ENCODE data around the gene HS6ST2. TPM values are rescaled to one million over a fixed set of nuclear protein-coding genes. Genes with fewer than 3 reads are reported as not detected.

The HS6ST2 gene
- total RNA-seq, 1 donor from 2014 or later: not detected

GRCh38 chrX:132745593-132745992, 212.8 kb downstream of the HS6ST2 start:
- DNase-seq (ENCODE audit: low spot score in 2 of 2): no peak
- H3K27ac ChIP-seq: no peak overlapping the region
- no peak for TF ChIP-seq CTCF (IDR thresholded peaks at IDR 0.05)
- H3K4me3 ChIP-seq: no peak overlapping the region
- H3K4me1 ChIP-seq: no peaks in the 10 kb centered on the region
- H3K27me3 ChIP-seq: no peaks in the 10 kb centered on the region
- H3K9me3 ChIP-seq: no peaks in the 10 kb centered on the region
- intact Hi-C loops (cut with DNase I): no loop called here
- H3K36me3 ChIP-seq: no peaks in the 10 kb centered on the region

GRCh38 chrX:132744470-132744869, 214.0 kb downstream of the HS6ST2 start:
- TF ChIP-seq CTCF (IDR thresholded peaks at IDR 0.05): no peak
- H3K4me1 ChIP-seq: no peaks in the 10 kb centered on the region
- no peaks in the 10 kb centered on the region for H3K27me3 ChIP-seq
- H3K9me3 ChIP-seq: no peaks in the 10 kb centered on the region
- intact Hi-C loops (cut with DNase I): no loop called here
- DNase-seq (ENCODE audit: low spot score in 2 of 2): no peak
- no peak overlapping the region for H3K27ac ChIP-seq
- H3K4me3 ChIP-seq: no peak overlapping the region
- no peaks in the 10 kb centered on the region for H3K36me3 ChIP-seq

GRCh38 chrX:132743086-132743485, 215.3 kb downstream of the HS6ST2 start:
- no peak for DNase-seq (ENCODE audit: low spot score in 2 of 2)
- intact Hi-C loops (cut with DNase I): no loop called here
- H3K27me3 ChIP-seq: no peaks in the 10 kb centered on the region
- TF ChIP-seq CTCF (IDR thresholded peaks at IDR 0.05): no peak
- H3K4me1 ChIP-seq: no peaks in the 10 kb centered on the region
- H3K9me3 ChIP-seq: no peaks in the 10 kb centered on the region
- H3K36me3 ChIP-seq: no peaks in the 10 kb centered on the region
- H3K27ac ChIP-seq: no peak overlapping the region
- no peak overlapping the region for H3K4me3 ChIP-seq

GRCh38 chrX:132742246-132742645, 216.2 kb downstream of the HS6ST2 start:
- no peaks in the 10 kb centered on the region for H3K9me3 ChIP-seq
- no peaks in the 10 kb centered on the region for H3K4me1 ChIP-seq
- H3K36me3 ChIP-seq: no peaks in the 10 kb centered on the region
- DNase-seq (ENCODE audit: low spot score in 2 of 2): no peak
- intact Hi-C loops (cut with DNase I): no loop called here
- no peaks in the 10 kb centered on the region for H3K27me3 ChIP-seq
- H3K27ac ChIP-seq: no peak overlapping the region
- no peak for TF ChIP-seq CTCF (IDR thresholded peaks at IDR 0.05)
- H3K4me3 ChIP-seq: no peak overlapping the region

GRCh38 chrX:132741689-132742088, 216.7 kb downstream of the HS6ST2 start:
- H3K9me3 ChIP-seq: no peaks in the 10 kb centered on the region
- H3K27me3 ChIP-seq: no peaks in the 10 kb centered on the region
- H3K4me1 ChIP-seq: no peaks in the 10 kb centered on the region
- DNase-seq (ENCODE audit: low spot score in 2 of 2): no peak
- intact Hi-C loops (cut with DNase I): no loop called here
- H3K27ac ChIP-seq: no peak overlapping the region
- no peaks in the 10 kb centered on the region for H3K36me3 ChIP-seq
- no peak overlapping the region for H3K4me3 ChIP-seq
- TF ChIP-seq CTCF (IDR thresholded peaks at IDR 0.05): no peak

Data from ascending aorta (tissue), 2 donors.